Naive thymus-derived CD8-positive, alpha-beta T cell (primary cell): ENCODE results near the gene GTPBP2. TPM values are rescaled to one million over a fixed set of nuclear protein-coding genes. Genes with fewer than 3 reads are reported as not detected.
"Not testable (repeated sequence)": the region's sequence is repeated elsewhere in the genome, so short reads cannot be mapped to it uniquely, and the experiment has no call there.

Experiments
- ATAC-seq, 2 donors: fragments of 150-1000 bp; cut with Tn5 transposase in 1 of 2; sonication (Bioruptor Pico), chemical (Tn5 transposase) in 1 of 2; 1 replicate in 1 of 2; 2 replicates in 1 of 2; pipeline ENCODE4 v1.10.0; 2021; ENCODE audit warnings: mild to moderate bottlenecking in 2 of 2, moderate library complexity in 2 of 2
- POLR2A ChIA-PET: fragments of 350-600 bp; sonication (Branson Sonifier 250); formaldehyde crosslinking; loops from one replicate; lab custom pipeline; 2021; ENCODE audit warnings: antibody characterized with exemption; lab: Charles Lee
- DNase-seq, 10 donors: peaks; one replicate each; pipeline versions ENCODE4 v3.0.0 to v3.0.0-alpha.2; 2020 to 2022
- H3K27ac Mint-ChIP-seq, 10 donors: one replicate each; pipeline ENCODE4 v1.8.0; 2020 to 2022; ENCODE audit warnings: mild to moderate bottlenecking in 10 of 10, mixed read lengths in 10 of 10, moderate library complexity in 4 of 10, inconsistent platforms in 1 of 10
- H3K27me3 Mint-ChIP-seq, 5 donors: one replicate each; pipeline ENCODE4 v1.8.0; 2021 to 2022; ENCODE audit warnings: mixed read lengths in 5 of 5
- H3K36me3 Mint-ChIP-seq, 3 donors: one replicate each; pipeline ENCODE4 v1.8.0; 2020 to 2022; ENCODE audit warnings: mixed read lengths in 3 of 3, mild to moderate bottlenecking in 2 of 3, inconsistent platforms in 1 of 3
- H3K4me1 Mint-ChIP-seq, 4 donors: one replicate each; pipeline ENCODE4 v1.8.0; 2021 to 2022; ENCODE audit warnings: mixed read lengths in 4 of 4
- H3K4me3 Mint-ChIP-seq, 10 donors: one replicate each; pipeline ENCODE4 v1.8.0; 2020 to 2022; ENCODE audit warnings: mild to moderate bottlenecking in 10 of 10, mixed read lengths in 10 of 10, moderate library complexity in 6 of 10, inconsistent platforms in 1 of 10
- H3K9me3 Mint-ChIP-seq, 9 donors: one replicate each; pipeline ENCODE4 v1.8.0; 2020 to 2022; ENCODE audit warnings: mixed read lengths in 9 of 9, mild to moderate bottlenecking in 3 of 9, inconsistent platforms in 1 of 9, moderate library complexity in 1 of 9
- polyA plus RNA-seq, 3 donors: library from polyadenylated mRNA; unstranded; fragments of 300-500 nt; fragmentation: Illumina TruSeq; gene quantifications; one replicate each; pipeline ENCODE4 v1.2.3, GENCODE V29; 2021
- total RNA-seq, 8 experiments: library from RNA in 2 of 8; stranded (reverse) in 2 of 8; gene quantifications; one replicate each; pipeline ENCODE4 v1.2.3 and lab custom pipeline; 2021 to 2026

GTPBP2 gene
- total and polyA plus RNA-seq, 5 experiments from 2014 or later = 1.1 to 75.7 (median 2.6) TPM

DNA sequence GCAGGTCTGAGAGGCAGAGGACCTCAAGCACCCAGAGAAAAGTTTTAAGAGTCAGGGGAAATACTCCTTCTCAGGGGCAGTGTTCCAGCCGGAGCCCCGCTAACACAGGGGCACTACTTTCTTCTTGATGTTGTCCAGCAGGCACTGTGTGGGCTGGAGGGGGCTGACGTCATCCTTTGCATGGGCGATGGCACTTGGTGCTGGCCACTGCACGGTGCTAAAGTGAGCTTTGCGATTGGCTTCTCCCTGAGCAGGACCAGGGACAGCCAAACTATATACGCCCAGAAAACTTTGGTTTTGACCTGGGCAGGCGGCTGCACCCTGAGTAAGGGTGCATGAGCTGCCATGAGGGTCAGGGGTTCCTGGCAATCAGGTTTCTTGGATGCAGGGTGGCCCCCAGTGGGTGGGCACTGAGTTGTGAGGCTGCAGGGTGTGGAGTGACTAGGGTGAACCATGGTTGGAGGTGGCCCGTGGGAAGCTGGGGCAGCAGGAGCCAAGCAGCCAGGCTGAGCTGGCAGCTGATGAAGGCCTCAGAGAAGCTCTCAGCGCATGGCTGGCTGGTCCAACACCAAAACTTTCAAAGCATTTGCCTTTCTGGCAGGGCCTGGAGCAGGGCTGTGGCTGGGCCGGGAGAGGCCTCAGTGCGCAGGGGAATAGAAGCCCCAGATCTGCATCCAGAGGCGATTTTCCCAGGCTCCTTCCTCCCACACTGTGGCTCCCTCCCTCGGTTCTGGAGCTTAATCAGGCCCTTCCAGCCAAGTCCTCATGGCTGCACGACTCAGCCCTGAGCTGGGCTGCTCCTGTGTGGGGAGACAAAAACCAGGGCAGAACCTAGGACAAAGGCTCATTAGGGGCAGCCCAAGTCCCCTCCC, 40.2 kb upstream of the GTPBP2 start:
- ATAC-seq (no peak), DNase-seq (no peak)
- peaks cover 0 to 31% (median 3%) of the 10 kb centered on the region in 3 donors for H3K36me3 Mint-ChIP-seq
- H3K27me3 Mint-ChIP-seq = no peaks in the 10 kb centered on the region
- H3K4me1 Mint-ChIP-seq = peaks cover 3 to 22% (median 15%) of the 10 kb centered on the region in 4 donors
- no peaks in the 10 kb centered on the region for H3K9me3 Mint-ChIP-seq
- POLR2A ChIA-PET = interaction anchor here (0.6 kb wide), 1 partner anchor 55 kb away, joined by 3 read pairs; no protein-coding TSS in a partner anchor
- no peak overlapping the region for H3K4me3 Mint-ChIP-seq
- H3K27ac Mint-ChIP-seq = peak overlapping the region in 9 of 10 donors; percentile 22 to 81 (median 47)

GRCh38 chr6:43668151-43669028, 39.3 kb upstream of the GTPBP2 start:
- H3K4me1 Mint-ChIP-seq = peaks cover 3 to 22% (median 15%) of the 10 kb centered on the region in 4 donors
- no peaks in the 10 kb centered on the region for H3K27me3 Mint-ChIP-seq
- H3K27ac Mint-ChIP-seq = peak overlapping the region in 9 of 10 donors; percentile 34 to 81 (median 65)
- peaks cover 0 to 26% (median 3%) of the 10 kb centered on the region in 3 donors for H3K36me3 Mint-ChIP-seq
- POLR2A ChIA-PET = interaction anchor here (1.3 kb wide), 1 partner anchor 39 kb away, joined by 3 read pairs; no protein-coding TSS in a partner anchor
- peak overlapping the region in 8 of 10 donors; percentile 16 to 77 (median 44) for H3K4me3 Mint-ChIP-seq
- ATAC-seq (peak; percentile 71 to 75), DNase-seq (peak in 8 of 10 donors; percentile 18 to 49 (median 27))
- no peaks in the 10 kb centered on the region for H3K9me3 Mint-ChIP-seq

GRCh38 chr6:43667245-43668150, 38.4 kb upstream of the GTPBP2 start:
- POLR2A ChIA-PET = interaction anchor here (0.8 to 1.3 kb wide), 3 partner anchors 22 to 100 kb away, joined by 3 to 6 read pairs (median 4); partner anchors contain the start of gene RSPH9
- Mint-ChIP-seq H3K36me3 (peaks cover 0 to 18% (median 3%) of the 10 kb centered on the region in 3 donors), H3K9me3 (no peaks in the 10 kb centered on the region), H3K4me3 (peak overlapping the region; percentile 48 to 77 (median 64)), H3K27ac (peak overlapping the region in 8 of 10 donors; percentile 41 to 81 (median 72)), H3K27me3 (no peaks in the 10 kb centered on the region), H3K4me1 (peaks cover 3 to 22% (median 15%) of the 10 kb centered on the region in 4 donors)
- DNase-seq (peak; percentile 68 to 85 (median 78)), ATAC-seq (peak; percentile 76 to 83)

- ATAC-seq = no peak
- POLR2A ChIA-PET = interaction anchor here (1.3 kb wide), 1 partner anchor 21 kb away, joined by 6 read pairs; the partner anchor contains the start of gene RSPH9
- Mint-ChIP-seq H3K27ac (peak overlapping the region in 1 of 10 donors; percentile 58), H3K27me3 (no peaks in the 10 kb centered on the region), H3K36me3 (peaks cover 0 to 12% (median 0%) of the 10 kb centered on the region in 3 donors), H3K9me3 (no peaks in the 10 kb centered on the region), H3K4me1 (peaks cover 3 to 22% (median 15%) of the 10 kb centered on the region in 4 donors), H3K4me3 (no peak overlapping the region)
- no peak for DNase-seq
These were observed 37.3 kb upstream of the GTPBP2 start for GRCh38 chr6:43666196-43666920.

- DNase-seq = no peak
- Mint-ChIP-seq H3K36me3 (peaks cover 0 to 5% (median 3%) of the 10 kb centered on the region in 3 donors), H3K9me3 (peaks cover 0 to 2% (median 0%) of the 10 kb centered on the region in 9 donors), H3K27ac (no peak overlapping the region), H3K4me3 (no peak overlapping the region), H3K27me3 (peaks cover 0 to 5% (median 0%) of the 10 kb centered on the region in 5 donors), H3K4me1 (peaks cover 3 to 22% (median 15%) of the 10 kb centered on the region in 4 donors)
- POLR2A ChIA-PET = interaction anchor here (0.5 kb wide), 1 partner anchor 1913 kb away, joined by 4 read pairs; no protein-coding TSS in a partner anchor
- ATAC-seq = no peak
These were observed 36.3 kb upstream of the GTPBP2 start for GRCh38 chr6:43665376-43665775.

GRCh38 chr6:43662948-43663347, 33.9 kb upstream of the GTPBP2 start:
- H3K9me3 Mint-ChIP-seq, DNase-seq, ATAC-seq, H3K27ac Mint-ChIP-seq, POLR2A ChIA-PET, H3K36me3 Mint-ChIP-seq, H3K4me3 Mint-ChIP-seq, H3K27me3 Mint-ChIP-seq: not testable (repeated sequence)
- peaks cover 3 to 13% (median 11%) of the 10 kb centered on the region in 4 donors for H3K4me1 Mint-ChIP-seq

DNA sequence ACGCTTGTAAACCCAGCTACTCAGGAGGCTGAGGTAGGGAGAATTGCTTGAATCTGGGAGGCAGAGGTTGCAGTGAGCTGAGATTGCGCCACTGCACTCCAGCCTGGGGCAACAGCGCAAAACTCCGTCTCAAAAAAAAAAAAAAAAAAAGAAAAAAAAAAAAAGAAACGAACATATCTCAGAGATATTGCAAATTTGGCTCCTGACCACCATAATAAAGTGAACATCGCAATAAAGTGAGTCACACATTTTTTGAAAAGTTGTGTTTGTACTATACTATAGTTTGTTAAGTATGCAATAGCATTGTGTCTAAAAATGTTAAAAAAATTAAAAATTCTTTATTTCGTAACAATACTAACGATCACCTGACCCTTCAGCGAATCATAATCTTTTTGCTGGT, 29.1 kb upstream of the GTPBP2 start:
- ATAC-seq = no peak
- H3K27ac Mint-ChIP-seq = no peak overlapping the region
- peaks cover 0 to 5% (median 0%) of the 10 kb centered on the region in 3 donors for H3K36me3 Mint-ChIP-seq
- DNase-seq = no peak
- peaks cover 0 to 2% (median 0%) of the 10 kb centered on the region in 9 donors for H3K9me3 Mint-ChIP-seq
- POLR2A ChIA-PET = no interaction called here
- no peaks in the 10 kb centered on the region for H3K4me1 Mint-ChIP-seq
- H3K27me3 Mint-ChIP-seq = peaks cover 0 to 5% (median 0%) of the 10 kb centered on the region in 5 donors
- H3K4me3 Mint-ChIP-seq = no peak overlapping the region

GRCh38 chr6:43657221-43657802, 28.2 kb upstream of the GTPBP2 start:
- POLR2A ChIA-PET = interaction anchor here (0.6 kb wide), 1 partner anchor 9 kb away, joined by 3 read pairs; no protein-coding TSS in a partner anchor

DNA sequence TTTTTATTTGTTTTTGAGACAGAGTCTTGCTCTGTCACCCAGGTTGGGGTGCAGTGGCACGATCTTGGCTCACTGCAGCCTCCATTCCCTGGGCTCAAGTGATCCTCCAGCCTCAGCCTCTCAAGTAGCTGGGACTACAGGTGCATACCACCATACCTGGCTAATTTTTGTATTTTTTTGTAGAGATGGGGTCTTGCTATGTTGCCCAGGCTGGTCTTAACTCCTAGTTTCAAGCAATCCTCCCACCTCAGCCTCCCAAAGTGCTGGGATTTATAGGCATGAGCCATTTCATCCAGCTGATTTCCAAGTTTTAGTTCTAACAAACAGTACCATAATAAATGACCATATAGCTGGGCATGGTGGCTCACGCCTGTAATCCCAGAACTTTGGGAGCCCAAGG, 23.8 kb upstream of the GTPBP2 start:
- H3K9me3 Mint-ChIP-seq, H3K27me3 Mint-ChIP-seq, DNase-seq, POLR2A ChIA-PET, ATAC-seq, H3K4me1 Mint-ChIP-seq, H3K36me3 Mint-ChIP-seq, H3K4me3 Mint-ChIP-seq: not testable (repeated sequence)
- H3K27ac Mint-ChIP-seq = peak overlapping the region in 1 of 10 donors; percentile 53

More at GRCh38 chr6:43657221-43657802, 28.2 kb upstream of the GTPBP2 start:
- Mint-ChIP-seq H3K27ac (no peak overlapping the region), H3K36me3 (peaks cover 0 to 5% (median 0%) of the 10 kb centered on the region in 3 donors), H3K9me3 (peaks cover 0 to 2% (median 0%) of the 10 kb centered on the region in 9 donors), H3K4me3 (no peak overlapping the region), H3K27me3 (peaks cover 0 to 5% (median 0%) of the 10 kb centered on the region in 5 donors), H3K4me1 (no peaks in the 10 kb centered on the region)
- no peak for DNase-seq
- ATAC-seq = no peak

DNA sequence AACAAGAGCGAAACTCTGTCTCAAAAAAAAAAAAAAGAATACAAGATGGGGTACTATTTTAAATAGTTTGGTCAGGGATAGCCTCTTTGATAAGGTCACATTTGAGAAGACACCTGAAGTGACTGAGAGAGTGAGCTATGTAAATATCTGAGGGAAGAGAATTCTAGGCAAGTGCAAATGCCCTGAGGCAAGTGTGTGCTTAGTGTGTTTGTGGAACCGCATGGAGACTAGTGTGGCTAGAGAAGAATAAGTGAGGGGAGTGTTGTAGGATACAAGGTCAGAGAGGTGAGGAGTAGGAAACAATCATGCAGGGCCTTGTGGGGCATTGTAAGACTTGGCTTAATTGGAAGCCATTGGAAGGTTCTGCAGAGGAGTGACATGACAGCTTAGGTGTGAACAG, 19.2 kb upstream of the GTPBP2 start:
- POLR2A ChIA-PET = interaction anchor here (0.7 kb wide), 1 partner anchor 9 kb away, joined by 3 read pairs; no protein-coding TSS in a partner anchor
- no peak for DNase-seq

More for the DNA sequence above, 19.2 kb upstream of the GTPBP2 start:
- H3K9me3 Mint-ChIP-seq = no peaks in the 10 kb centered on the region
- no peaks in the 10 kb centered on the region for H3K36me3 Mint-ChIP-seq
- H3K4me3 Mint-ChIP-seq = no peak overlapping the region
- H3K4me1 Mint-ChIP-seq = peaks cover 8 to 16% (median 12%) of the 10 kb centered on the region in 4 donors
- no peaks in the 10 kb centered on the region for H3K27me3 Mint-ChIP-seq
- no peak overlapping the region for H3K27ac Mint-ChIP-seq
- ATAC-seq = no peak
